Measurements from ENCODE around the gene RTP1. TPM values are rescaled to one million over a fixed set of nuclear protein-coding genes. Genes with fewer than 3 reads are reported as not detected.
"Not testable (repeated sequence)": the region's sequence is repeated elsewhere in the genome, so short reads cannot be mapped to it uniquely, and the experiment has no call there.

Gene RTP1
- total RNA-seq, 1 donor from 2014 or later = not detected

- no peaks in the 10 kb centered on the region for H3K9me3 ChIP-seq (ENCODE audit: low read depth)
- Mint-ChIP-seq H3K9me3 (no peaks in the 10 kb centered on the region), H3K27me3 (ENCODE audit: insufficient read depth, low read depth) (no peaks in the 10 kb centered on the region), H3K4me3 (no peak overlapping the region), H3K36me3 (no peaks in the 10 kb centered on the region), H3K27ac (no peak overlapping the region), H3K4me1 (no peaks in the 10 kb centered on the region)
- TF ChIP-seq EZH2phosphoT487 (IDR thresholded peaks at IDR 0.05) = no peak
- TF ChIP-seq EZH2 (IDR thresholded peaks at IDR 0.05) = no peak
- TF ChIP-seq CTCF (IDR thresholded peaks at IDR 0.05) = no peak
- H3K27ac ChIP-seq = no peak overlapping the region
- H3K27me3 ChIP-seq = no peaks in the 10 kb centered on the region
- H3K9ac ChIP-seq = no peak overlapping the region
- H3K79me2 ChIP-seq (ENCODE audit: low read depth) = no peaks in the 10 kb centered on the region
- no peaks in the 10 kb centered on the region for H3F3A ChIP-seq (ENCODE audit: low read depth)
- no peak overlapping the region for H2AFZ ChIP-seq (replicated peaks)
- no peaks in the 10 kb centered on the region for H4K20me1 ChIP-seq (ENCODE audit: low read depth)
- H3K36me3 ChIP-seq = no peaks in the 10 kb centered on the region
- DNase-seq (ENCODE audit: low spot score) = no peak
- no peaks in the 10 kb centered on the region for H3K4me1 ChIP-seq
- H3K4me3 ChIP-seq = no peak overlapping the region
- no peak overlapping the region for H3K4me2 ChIP-seq
These were observed 41.0 kb downstream of the RTP1 start for GRCh38 chr3:187238239-187238638.

GRCh38 chr3:187238835-187239234 is 41.5 kb downstream of the RTP1 start:
- H3F3A ChIP-seq (ENCODE audit: low read depth); H3K4me3 ChIP-seq; H4K20me1 ChIP-seq (ENCODE audit: low read depth); DNase-seq (ENCODE audit: low spot score); H3K4me1 Mint-ChIP-seq; H3K27ac Mint-ChIP-seq; H3K27me3 Mint-ChIP-seq (ENCODE audit: insufficient read depth, low read depth); H3K27me3 ChIP-seq; H3K9me3 ChIP-seq (ENCODE audit: low read depth); H3K27ac ChIP-seq; H3K4me3 Mint-ChIP-seq; H3K9me3 Mint-ChIP-seq; H3K79me2 ChIP-seq (ENCODE audit: low read depth); H3K36me3 ChIP-seq; H2AFZ ChIP-seq (replicated peaks); H3K4me1 ChIP-seq; H3K36me3 Mint-ChIP-seq; H3K4me2 ChIP-seq; H3K9ac ChIP-seq: not testable (repeated sequence)

GRCh38 chr3:187242435-187242834 is 45.1 kb downstream of the RTP1 start:
- H3K4me1 Mint-ChIP-seq = peaks cover 4% of the 10 kb centered on the region

GRCh38 chr3:187242900-187243299 is 45.6 kb downstream of the RTP1 start:
- H3K4me2 ChIP-seq = no peak overlapping the region
- H3F3A ChIP-seq (ENCODE audit: low read depth) = no peaks in the 10 kb centered on the region
- Mint-ChIP-seq H3K36me3 (no peaks in the 10 kb centered on the region), H3K9me3 (no peaks in the 10 kb centered on the region), H3K4me1 (peaks cover 4% of the 10 kb centered on the region), H3K4me3 (no peak overlapping the region), H3K27me3 (ENCODE audit: insufficient read depth, low read depth) (peaks cover 5% of the 10 kb centered on the region), H3K27ac (no peak overlapping the region)
- no peaks in the 10 kb centered on the region for H4K20me1 ChIP-seq (ENCODE audit: low read depth)
- no peaks in the 10 kb centered on the region for H3K9me3 ChIP-seq (ENCODE audit: low read depth)
- no peak for DNase-seq (ENCODE audit: low spot score)
- H3K36me3 ChIP-seq = no peaks in the 10 kb centered on the region
- no peaks in the 10 kb centered on the region for H3K79me2 ChIP-seq (ENCODE audit: low read depth)
- H3K4me1 ChIP-seq = no peaks in the 10 kb centered on the region
- H3K4me3 ChIP-seq = no peak overlapping the region
- H3K9ac ChIP-seq = no peak overlapping the region
- no peaks in the 10 kb centered on the region for H3K27me3 ChIP-seq
- H2AFZ ChIP-seq (replicated peaks) = no peak overlapping the region
- TF ChIP-seq EZH2phosphoT487 (IDR thresholded peaks at IDR 0.05) (no peak), EZH2 (IDR thresholded peaks at IDR 0.05) (no peak), CTCF (IDR thresholded peaks at IDR 0.05) (no peak)
- H3K27ac ChIP-seq = no peak overlapping the region

More at GRCh38 chr3:187242435-187242834, 45.1 kb downstream of the RTP1 start:
- Histone ChIP-seq H3K9me3 (ENCODE audit: low read depth) (no peaks in the 10 kb centered on the region), H3K27ac (no peak overlapping the region), H3F3A (ENCODE audit: low read depth) (no peaks in the 10 kb centered on the region), H3K4me2 (no peak overlapping the region), H4K20me1 (ENCODE audit: low read depth) (no peaks in the 10 kb centered on the region), H3K9ac (no peak overlapping the region), H3K79me2 (ENCODE audit: low read depth) (no peaks in the 10 kb centered on the region), H3K27me3 (no peaks in the 10 kb centered on the region), H3K4me3 (no peak overlapping the region), H3K4me1 (no peaks in the 10 kb centered on the region), H2AFZ (replicated peaks) (no peak overlapping the region), H3K36me3 (no peaks in the 10 kb centered on the region)
- Mint-ChIP-seq H3K36me3 (no peaks in the 10 kb centered on the region), H3K27me3 (ENCODE audit: insufficient read depth, low read depth) (peaks cover 5% of the 10 kb centered on the region), H3K4me3 (no peak overlapping the region), H3K27ac (no peak overlapping the region), H3K9me3 (no peaks in the 10 kb centered on the region)
- no peak for DNase-seq (ENCODE audit: low spot score)
- no peak for TF ChIP-seq EZH2phosphoT487 (IDR thresholded peaks at IDR 0.05)
- no peak for TF ChIP-seq CTCF (IDR thresholded peaks at IDR 0.05)
- no peak for TF ChIP-seq EZH2 (IDR thresholded peaks at IDR 0.05)
